Hypothalamus (tissue), 51 donors: ENCODE data around the gene SLC25A52.
"Not testable (repeated sequence)": the region's sequence is repeated elsewhere in the genome, so short reads cannot be mapped to it uniquely, and the experiment has no call there.

Experiments used
- DNase-seq, 51 donors: peaks; one replicate each; lab custom pipeline; 2025; lab: John Stamatoyannopoulos, UW

SLC25A52 gene

DNA sequence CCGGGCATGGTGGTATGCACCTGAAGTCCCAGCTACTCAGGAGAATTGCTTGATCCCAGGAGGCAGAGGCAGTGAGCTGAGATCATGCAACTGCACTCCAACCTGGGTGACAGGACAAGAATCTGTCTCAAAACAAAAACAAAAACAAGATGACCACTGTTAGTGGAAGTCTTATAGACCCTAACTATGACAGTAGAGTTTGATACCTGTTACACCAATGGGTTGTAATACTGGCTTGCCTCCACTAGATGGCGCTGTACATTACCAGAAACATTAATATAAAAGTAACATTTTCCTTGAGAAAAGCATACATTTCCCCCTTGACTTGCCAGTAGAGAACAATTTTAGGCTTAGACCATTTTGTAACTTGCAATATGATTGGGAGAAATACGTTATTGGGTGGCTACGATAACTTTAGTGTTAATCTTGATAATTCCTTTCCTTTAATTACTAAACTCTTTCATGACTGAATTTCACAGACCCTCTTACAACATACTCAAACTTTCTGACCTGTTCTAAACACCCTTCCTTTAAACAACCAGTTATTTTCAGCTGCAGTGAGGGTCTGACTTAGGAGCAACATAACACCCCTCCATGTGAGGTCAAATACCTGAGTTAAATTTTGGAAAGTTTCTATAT, 19.5 kb downstream of the SLC25A52 start:
- DNase-seq = peak in 15 of 51 donors; percentile 2 to 42 (median 17)

DNA sequence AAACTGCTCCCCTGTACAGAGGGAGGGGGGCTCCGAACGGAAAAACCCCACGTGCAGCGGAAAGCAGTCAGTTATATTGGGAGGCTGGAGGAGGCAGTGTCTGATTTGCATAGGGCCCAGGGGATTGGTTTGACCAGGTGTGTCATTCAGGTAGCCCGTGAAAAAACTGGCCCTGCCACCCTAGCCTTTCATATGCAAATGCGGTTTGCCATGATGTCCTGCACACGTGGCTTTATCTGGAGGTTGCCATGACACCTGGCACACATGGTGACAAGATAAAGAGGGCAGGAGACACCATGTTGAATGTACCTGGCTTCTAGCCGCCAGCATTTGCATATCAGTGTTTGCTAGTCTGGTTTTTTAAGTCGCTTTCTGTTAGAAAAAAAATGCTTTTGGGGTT, 20.5 kb downstream of the SLC25A52 start:
- DNase-seq = no peak

DNA sequence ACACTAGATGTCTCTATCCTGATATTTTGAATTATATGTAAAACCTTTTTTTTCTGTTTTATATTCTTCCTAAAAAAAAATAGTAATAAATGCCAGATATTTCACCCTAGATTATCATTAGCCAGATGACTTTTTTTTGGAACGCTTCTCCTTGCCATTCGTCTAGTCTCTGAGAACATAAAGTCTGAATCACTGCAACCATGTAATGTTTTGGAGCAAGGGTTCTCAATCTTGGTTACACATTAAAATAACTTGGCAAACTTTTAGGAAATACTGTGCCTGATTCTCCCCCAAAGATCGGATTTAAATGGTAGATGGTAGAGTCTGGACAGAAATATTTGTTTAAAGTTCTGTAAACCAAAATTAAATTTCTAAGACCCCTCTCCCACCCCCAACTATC, 21.0 kb downstream of the SLC25A52 start:
- no peak for DNase-seq

DNA sequence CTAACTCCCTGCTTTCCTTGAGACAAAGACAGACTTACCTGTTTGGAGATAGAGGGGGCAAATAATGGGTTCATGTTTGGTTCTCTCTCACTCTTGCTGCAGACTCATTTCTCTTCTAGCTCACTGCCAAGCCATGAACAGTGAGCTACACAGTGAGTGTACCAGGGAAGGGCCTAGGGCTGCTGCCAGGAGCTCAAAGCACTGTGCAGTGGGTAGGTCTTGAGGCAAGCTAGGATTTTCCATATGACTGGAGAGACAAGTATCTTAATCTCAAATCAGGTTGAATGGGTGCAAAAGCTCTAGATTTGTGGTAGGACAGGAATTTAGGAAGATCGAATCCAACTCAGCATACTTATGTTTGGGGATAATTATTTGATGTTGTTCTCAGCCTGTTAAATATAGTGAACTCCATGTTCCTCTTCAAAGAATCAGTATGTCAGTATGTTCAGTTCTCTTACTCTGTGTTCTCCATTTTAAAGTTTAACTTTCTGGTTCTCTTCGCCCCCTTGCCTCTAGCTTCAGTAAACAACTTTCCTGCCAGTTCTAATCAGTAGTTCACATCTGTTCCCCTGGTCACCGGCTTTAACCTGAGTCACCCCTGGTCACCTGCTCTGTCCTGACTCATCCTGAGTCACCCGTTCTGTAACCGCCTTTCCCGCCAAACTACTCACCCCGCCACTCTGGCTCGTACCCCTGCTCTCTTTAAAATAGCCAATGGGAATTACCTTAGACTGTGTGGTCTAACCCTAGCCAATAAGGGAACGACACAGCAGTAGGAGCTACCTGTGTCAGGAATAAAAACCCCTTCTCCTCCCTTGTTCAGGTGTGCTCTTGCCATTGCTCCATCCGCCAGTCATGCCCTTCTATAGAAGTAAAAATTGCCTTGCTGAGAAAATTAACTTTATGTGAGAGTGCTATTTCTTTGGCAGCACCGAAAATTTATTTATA, 21.9 kb downstream of the SLC25A52 start:
- no peak for DNase-seq

DNA sequence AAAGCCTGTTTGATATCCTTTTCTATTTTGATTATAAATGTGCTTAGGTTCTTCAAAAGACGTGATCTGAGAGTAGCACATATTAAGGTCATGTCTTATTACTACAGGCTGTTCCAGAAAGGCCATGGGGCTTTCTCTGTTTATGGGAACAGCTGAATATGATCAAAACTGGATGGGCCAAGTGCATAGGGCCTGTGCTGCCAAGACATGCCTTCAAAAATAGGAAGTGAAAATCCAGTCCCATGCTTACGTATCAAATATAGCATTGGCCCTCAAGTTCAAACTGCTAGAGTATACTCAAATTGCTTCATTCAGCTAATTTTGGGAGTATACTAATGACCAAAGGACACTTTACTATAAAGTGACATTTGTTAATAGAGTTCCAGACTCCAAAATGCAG, 24.1 kb downstream of the SLC25A52 start:
- DNase-seq = no peak

DNA sequence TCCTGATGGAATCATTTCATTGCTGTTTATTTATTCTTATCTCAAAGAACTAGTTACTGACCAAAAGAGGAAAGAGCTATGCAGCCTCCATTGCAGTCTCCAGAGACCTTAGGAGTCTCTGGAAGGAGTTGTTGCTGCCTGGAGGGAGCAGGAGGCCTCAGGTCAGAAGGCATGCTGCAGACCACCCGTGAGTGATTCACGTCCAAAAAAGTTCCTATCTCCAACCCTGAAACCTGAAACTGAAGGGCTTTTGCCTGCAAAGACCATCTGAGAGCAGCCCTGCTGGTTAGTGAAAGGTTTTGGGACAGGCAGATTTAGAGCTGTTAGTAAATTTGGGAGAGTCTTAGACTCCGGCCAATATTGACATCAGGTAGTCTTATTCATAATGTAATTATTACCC, 29.1 kb downstream of the SLC25A52 start:
- DNase-seq = no peak

DNA sequence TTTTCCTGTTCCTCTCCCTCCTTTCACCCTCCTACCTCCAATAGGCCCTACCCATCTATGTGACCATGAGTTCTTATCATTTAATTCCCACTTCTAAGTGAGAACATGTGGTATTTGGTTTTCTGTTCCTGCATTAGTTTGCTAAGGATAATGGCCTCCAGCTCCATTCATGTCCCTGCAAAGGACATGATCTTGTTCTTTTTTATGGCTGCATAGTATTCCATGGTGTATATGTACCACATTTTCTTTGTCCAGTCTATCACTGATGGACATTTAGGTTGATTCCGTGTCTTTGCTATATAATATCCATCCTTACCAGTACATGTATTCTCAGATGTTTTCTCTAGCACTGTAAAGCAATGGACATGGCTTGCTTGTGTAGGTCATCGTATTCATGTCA, 31.5 kb downstream of the SLC25A52 start:
- not testable (repeated sequence) for DNase-seq

DNA sequence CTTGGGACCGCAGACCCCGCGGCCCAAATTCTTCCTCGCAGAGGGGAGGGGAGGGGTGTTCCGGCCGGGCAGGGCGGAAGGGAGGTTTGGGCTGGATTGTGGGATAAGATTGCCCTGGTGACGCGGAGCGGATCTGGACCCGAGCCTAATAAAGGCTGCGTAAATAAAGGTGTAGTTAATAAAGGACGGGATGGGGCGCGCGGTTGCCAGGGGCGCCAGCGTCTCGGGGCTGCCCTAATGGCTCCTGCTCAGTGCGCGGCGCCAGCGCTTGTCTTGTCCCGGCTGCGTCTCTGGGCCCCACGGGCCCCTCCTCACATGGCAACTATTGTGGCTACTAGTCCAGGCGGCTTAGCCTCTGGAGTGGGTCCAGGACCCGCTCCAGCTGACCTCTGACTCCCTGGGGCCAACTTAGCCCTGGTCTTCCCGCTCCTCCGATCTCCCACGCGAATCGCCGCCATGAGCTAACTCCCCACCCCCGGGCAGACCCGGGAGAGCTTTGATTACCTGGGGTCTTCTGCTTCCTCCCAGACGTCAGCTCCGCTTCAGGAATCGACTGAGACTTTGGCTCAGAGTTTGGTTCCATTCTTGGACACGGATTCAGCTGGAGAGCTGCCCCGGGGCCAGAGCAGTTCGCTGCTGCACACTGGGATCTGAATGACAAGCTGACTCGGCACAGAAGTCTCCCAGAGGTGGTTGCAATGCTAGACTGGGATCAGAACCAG, 36.5 kb downstream of the SLC25A52 start:
- peak in 34 of 51 donors; percentile 2 to 50 (median 22) for DNase-seq

DNA sequence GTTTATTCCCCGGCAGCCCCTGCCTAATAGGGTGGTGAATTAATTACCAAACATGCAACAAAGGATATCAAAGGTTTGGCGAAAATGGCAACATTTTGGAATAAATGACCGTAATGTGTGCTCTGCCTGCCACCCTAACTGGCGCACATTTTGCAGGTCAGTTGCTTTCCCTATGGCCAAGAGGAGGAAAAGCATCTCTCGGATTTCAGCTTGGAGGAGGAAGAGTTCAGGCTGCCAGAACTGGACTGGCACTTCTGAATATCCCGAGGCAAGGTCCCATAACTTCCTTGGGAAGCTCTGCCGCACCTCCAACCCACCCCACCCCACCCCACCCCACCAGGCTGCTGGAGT, 37.1 kb downstream of the SLC25A52 start:
- peak in 2 of 51 donors; percentile 16 to 40 for DNase-seq

DNA sequence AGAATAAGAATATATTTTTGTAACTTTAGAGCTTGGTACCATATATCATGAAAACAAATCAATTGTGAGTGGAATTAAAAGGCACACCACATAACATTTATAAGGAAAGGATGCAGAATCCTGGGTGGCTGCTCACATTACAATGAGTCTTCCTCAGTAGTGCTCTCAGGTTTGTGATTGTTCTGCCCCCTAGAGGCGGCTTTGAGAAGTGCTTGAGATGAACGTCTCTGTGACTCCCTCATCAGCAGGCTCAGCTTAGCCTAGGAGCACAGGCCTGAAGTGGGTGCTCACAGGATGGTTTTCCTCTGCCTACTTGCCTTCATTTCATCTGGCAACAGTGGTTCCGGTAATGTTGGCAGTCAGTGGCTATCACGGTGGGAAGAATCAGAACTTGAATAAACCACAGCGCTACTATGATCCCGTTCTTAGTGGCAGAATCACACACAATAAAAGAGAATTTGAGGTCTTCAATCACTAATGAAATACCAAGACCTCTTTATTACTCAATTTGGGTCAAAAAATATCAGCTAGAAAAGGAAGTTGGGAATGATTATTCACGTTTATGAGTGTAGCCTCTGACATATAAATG, 38.2 kb downstream of the SLC25A52 start:
- peak in 46 of 51 donors; percentile 4 to 87 (median 58) for DNase-seq

DNA sequence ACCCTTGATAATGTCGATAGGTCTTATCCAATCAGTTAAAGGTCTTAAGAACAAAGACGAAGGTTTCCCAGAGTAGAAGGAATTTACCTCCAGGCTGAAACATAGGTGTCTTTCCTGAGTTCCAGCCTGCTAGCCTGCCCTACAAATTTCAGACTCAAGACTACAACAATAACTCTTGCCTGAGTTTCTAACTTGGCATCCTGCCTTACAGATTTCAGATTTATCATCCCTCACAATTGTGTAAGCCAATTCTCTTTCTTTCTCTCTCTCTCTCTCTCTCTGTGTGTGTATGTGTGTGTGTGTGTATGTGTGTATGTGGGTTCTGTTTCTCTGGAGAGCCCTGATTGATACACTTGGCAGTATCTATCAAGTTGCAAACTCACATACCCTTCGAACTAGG, 39.1 kb downstream of the SLC25A52 start:
- no peak for DNase-seq

DNA sequence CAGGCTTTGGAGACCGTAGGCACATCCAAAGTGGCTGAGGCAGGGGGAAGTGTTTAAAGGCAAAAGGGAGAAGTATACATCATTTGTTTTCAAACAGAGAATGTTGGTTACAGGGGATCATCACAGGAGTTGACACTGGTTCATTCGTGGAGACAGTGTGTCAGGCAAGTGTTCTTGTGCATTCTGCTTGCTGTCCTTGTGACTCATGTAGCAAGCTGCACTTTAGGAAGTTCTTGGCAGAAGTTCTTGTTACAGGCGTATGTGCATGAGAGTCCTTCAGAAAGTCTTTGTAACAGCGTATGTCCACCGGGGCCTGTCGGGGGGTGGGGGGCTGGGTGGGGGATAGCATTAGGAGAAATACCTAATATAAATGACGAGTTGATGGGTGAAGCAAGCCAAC, 39.8 kb downstream of the SLC25A52 start:
- no peak for DNase-seq

DNA sequence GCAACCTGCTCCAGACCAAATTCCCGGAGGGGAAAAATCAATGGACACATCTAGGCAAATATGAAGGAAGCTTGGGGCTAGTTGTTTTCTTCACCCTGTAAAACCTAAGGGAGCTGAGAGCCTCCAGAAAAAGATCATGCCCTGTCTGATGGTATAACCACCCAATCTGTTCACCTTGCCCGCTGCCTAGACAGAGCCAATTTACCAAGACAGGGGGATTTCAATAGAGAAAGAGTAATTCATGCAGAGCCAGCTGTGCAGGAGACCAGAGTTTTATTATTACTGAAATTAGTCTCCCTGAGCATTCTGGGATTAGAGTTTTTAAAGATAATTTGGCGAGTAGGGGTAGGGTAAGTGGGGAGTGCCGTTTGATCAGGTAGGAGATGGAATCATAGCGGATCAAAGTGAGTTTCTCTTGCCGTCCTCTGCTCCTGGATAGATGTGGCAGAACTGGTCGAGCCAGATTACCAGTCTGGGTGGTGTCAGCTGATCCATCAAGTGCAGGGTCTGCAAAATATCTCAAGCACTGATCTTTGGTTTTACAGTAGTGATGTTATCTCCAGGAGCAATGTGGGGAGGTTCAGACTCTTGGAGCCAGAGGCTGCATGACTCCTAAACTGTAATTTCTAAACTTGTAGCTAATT, 41.2 kb downstream of the SLC25A52 start:
- DNase-seq = no peak

DNA sequence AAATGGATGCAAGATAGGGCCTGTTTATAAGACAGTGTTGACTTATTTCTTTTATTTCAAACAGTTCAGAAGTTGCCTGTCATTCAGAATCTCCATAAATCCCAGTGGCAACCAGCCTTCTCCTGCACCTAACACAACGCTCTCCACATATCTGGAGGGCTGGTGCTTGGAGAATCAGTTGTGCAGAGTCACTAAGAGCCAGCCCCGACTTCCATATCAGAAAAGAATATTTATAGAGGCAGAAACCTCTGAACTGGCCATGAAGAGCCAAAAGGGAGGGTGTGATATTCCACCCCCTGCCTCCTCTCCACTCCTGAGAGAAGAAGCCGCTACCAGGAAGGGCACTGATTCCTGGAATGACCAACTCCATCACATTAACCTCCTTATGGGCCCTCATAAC, 42.3 kb downstream of the SLC25A52 start:
- DNase-seq = no peak

DNA sequence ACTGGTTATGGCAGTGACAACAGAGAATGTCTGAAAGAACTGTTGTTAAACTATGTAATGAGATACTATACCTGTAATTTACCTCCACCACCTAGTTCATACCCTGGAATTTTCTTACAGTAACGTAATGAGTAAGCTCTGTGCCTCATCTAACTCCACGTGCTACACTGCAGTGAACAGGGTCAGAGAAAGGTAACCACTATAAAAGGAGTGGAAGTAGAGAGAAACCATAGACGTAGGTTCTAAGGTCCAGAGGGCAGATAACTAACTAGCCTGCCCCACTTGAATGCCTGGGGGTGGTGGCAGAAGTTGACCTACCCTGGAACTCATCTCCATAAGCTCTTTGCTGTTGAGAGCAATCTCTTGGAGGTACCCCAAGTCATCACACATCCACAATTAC, 44.3 kb downstream of the SLC25A52 start:
- no peak for DNase-seq

DNA sequence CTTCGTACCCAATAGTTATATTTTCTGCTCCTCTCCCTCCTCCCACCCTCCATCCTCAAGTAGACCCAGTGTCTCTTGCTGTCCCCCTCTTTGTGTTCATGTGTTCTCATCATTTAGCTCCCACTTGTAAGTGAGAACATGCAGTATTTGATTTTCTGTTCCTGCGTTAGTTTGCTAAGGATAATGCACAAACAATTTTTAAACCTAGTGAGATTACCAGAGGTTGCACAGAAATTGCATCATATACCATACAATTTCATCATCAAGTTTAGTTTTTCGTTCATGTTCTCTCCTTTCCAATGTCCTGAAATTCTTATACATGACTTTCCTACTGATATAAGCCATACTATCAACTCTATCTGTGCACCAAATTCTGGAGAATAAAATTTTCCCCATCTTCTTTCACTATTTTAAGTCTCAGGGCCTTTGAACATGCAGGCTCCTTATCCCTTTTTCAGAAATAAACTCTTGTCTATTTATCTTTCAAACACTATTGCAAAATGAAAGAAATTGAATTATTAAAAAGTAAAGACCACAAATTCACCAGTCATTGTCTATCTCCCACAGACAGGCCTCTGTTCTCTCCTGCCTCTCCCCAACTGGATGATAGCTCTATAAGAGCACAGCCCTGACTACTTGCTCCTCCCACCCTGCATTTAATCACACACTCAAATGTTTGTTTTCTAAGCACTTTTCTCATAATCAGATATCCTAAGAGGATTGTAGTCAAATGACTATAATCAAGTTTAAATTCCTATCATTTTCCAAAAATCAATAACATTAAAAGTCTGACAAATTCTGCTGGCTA, 49.1 kb downstream of the SLC25A52 start:
- DNase-seq = no peak

DNA sequence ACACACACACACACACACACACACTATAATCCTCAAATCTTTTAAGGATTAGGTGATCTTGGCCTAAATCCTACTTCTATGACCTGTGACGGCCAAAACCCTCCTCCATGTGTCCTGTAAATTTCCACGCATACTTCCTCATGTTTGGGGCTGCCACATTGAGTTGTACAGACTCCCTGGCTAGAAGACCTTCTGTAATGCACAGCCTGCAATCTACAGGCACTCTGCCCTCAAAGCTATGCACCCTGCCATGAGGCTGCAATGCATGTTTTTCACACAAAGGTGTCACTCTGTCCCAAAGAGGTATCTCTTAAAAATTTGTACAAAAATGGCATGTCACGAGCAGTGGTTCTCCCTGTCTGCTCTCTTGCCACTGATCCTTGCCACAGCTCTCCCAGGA, 49.9 kb downstream of the SLC25A52 start:
- DNase-seq = no peak
